Measurements from ENCODE around the gene ALG3. TPM values are rescaled to one million over a fixed set of nuclear protein-coding genes. Genes with fewer than 3 reads are reported as not detected.

ALG3 gene
- 10 to 100 TPM; 17.3 to 23.3 (median 21.6) TPM for total RNA-seq
- polyA plus RNA-seq, result 19.3 TPM
- long read RNA-seq, donor 1, transcript ALG3-201 (9 exons, 1,528 nt), result major isoform, 28 of 50 reads
- long read RNA-seq, donor 1, partial matches to known transcripts, result 2 of 50 reads
- long read RNA-seq, donor 1, other reads (novel, unspliced or antisense), result 17 of 50 reads
- long read RNA-seq, donor 2, transcript ALG3-201 (9 exons, 1,528 nt), result major isoform, 16 of 22 reads
- long read RNA-seq, donor 2, partial matches to known transcripts, result 2 of 22 reads
- long read RNA-seq, donor 2, other reads (novel, unspliced or antisense), result 1 of 22 reads
- long read RNA-seq, donor 3, transcript ALG3-201 (9 exons, 1,528 nt), result major isoform, 33 of 41 reads
- long read RNA-seq, donor 3, partial matches to known transcripts, result 0 of 41 reads
- long read RNA-seq, donor 3, other reads (novel, unspliced or antisense), result 7 of 41 reads
- long read RNA-seq, donor 4, transcript ALG3-201 (9 exons, 1,528 nt), result major isoform, 14 of 23 reads
- long read RNA-seq, donor 4, partial matches to known transcripts, result 1 of 23 reads
- long read RNA-seq, donor 4, other reads (novel, unspliced or antisense), result 7 of 23 reads

DNA sequence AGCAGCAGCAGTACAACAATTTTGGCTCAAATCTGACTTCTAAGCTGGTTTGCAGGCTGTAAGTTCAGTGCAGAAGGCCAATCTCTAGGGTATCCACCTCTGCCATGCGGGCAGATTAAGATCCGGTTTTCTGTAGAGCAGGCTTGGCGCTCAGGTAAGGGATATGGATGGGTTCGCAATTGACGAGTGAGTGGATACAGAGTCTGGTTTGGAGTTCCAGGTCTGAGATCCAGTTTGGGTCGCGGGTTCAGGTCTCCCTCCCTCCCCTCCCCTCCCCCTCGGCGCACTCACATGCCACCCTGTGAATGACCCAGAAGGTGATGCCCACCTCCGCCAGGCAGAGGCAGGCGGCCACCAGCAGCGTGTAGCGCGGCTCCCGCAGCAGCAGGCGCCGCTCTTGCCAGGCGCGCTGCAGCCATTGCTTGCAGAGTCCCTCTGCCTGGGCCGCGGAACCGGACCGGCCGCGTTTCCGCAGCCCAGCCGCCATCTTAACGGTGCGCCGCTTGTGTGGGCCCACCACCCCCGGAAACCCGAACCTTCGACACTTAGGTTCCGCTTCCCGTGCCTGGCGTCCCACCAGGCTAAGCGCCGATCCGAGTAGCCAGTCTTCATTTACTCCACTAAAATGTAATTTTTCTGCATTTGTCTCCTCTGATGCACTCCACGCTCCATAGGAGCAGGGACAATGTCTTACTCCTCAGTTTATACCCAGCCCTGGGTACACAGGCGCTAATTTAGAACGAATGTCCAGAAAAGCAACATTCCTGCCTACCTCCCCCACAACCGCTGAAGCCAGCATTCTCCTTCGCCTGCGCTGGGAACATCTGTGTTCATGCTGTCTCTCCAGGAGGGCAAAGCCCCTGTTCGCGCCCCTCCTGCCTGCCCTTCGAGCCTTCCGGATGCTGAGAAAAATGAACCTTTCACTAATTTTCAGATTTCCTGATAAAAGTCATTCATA is at the start of gene ALG3:
Gene ALG3, minus strand, starts transcription at position 509 of the 958 bp plus-strand sequence. Its CDS starts 22 bp downstream, at position 487.
- peak within 1 kb of the TSS; percentile 47 for H3K27ac ChIP-seq (ENCODE audit: low read length)
- H3K4me1 ChIP-seq (ENCODE audit: control insufficient read depth, insufficient read depth, low read length), result no peaks in the 10 kb centered on the region
- WGBS, result under 1% methylated on average over 49 of the region's 49 CpGs
- peak; percentile 82 to 84 for ATAC-seq
- no peaks in the 10 kb centered on the region for H3K9me3 ChIP-seq (ENCODE audit: control insufficient read depth, low read length)
- intact Hi-C loops (cut with DNase I), result loop anchor here in 2 of 4 donors (10.0 kb wide), 2 partner anchors 104 to 354 kb away; no protein-coding TSS in a partner anchor
- no peaks in the 10 kb centered on the region for H3K27me3 ChIP-seq (ENCODE audit: control insufficient read depth, insufficient read depth)
- peak within 1 kb of the TSS; percentile 49 for H3K4me3 ChIP-seq (ENCODE audit: low read length)
- DNase-seq, result peak; percentile 83 to 93 (median 93)

DNA sequence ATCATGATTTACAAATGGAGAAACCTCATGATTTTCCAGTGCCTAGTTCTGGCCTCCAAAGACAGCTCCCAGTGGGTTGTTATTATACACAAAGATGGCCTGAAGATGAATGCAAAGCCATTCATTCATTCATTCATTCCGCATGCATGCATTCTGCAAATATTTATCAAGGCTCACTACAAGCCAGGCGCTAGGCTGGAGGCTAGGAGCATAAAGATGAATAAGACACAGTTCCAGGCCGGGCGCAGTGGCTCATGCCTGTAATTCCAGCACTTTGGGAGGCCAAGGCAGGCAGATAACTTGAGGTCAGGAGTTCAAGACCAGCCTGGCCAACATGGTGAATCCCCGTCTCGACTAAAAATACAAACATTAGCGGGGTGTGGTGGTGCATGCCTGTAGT is 47.9 kb upstream of the ALG3 start:
- DNase-seq (no peak), ATAC-seq (no peak)
- H3K27me3 ChIP-seq (ENCODE audit: control insufficient read depth, insufficient read depth), result no peaks in the 10 kb centered on the region
- WGBS, result 77% methylated on average over 7 of the region's 7 CpGs
- intact Hi-C loops (cut with DNase I), result loop anchor here in 2 of 4 donors (10.0 kb wide), 2 partner anchors 72 to 112 kb away; partner anchors contain the start of genes ABCF3 (in 1 of the 2) and VWA5B2 (in 1 of the 2)
- H3K4me1 ChIP-seq (ENCODE audit: control insufficient read depth, insufficient read depth, low read length), result peaks cover 3% of the 10 kb centered on the region
- H3K27ac ChIP-seq (ENCODE audit: low read length), result no peak overlapping the region
- no peak overlapping the region for H3K4me3 ChIP-seq (ENCODE audit: low read length)
- no peaks in the 10 kb centered on the region for H3K9me3 ChIP-seq (ENCODE audit: control insufficient read depth, low read length)

DNA sequence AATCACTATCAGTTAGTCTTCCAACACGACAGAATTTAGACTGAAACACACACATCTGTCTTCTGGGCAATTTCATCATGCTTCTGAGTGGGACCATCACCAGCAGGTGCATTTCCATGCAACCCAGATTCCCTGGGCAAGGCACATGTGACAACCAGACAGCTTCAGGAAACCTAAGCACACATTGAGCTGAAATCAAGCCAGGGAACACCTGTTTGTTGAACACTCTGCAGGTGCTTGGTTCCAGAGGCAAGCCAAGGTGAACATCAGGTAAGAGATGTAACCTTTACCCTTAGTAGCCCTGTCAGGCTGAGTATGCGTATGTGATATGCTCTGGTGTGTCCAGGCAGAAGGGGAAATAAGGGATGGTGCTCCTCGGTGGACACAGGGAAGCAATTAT is 47.0 kb upstream of the ALG3 start:
- Histone ChIP-seq H3K4me1 (ENCODE audit: control insufficient read depth, insufficient read depth, low read length) (peaks cover 3% of the 10 kb centered on the region), H3K9me3 (ENCODE audit: control insufficient read depth, low read length) (no peaks in the 10 kb centered on the region), H3K27ac (ENCODE audit: low read length) (no peak overlapping the region), H3K4me3 (ENCODE audit: low read length) (no peak overlapping the region), H3K27me3 (ENCODE audit: control insufficient read depth, insufficient read depth) (no peaks in the 10 kb centered on the region)
- DNase-seq (no peak), ATAC-seq (no peak)
- WGBS, result 59% methylated on average over 3 of the region's 3 CpGs
- intact Hi-C loops (cut with DNase I), result loop anchor here in 2 of 4 donors (10.0 kb wide), 2 partner anchors 71 to 111 kb away; partner anchors contain the start of genes ABCF3 (in 1 of the 2) and VWA5B2 (in 1 of the 2)

DNA sequence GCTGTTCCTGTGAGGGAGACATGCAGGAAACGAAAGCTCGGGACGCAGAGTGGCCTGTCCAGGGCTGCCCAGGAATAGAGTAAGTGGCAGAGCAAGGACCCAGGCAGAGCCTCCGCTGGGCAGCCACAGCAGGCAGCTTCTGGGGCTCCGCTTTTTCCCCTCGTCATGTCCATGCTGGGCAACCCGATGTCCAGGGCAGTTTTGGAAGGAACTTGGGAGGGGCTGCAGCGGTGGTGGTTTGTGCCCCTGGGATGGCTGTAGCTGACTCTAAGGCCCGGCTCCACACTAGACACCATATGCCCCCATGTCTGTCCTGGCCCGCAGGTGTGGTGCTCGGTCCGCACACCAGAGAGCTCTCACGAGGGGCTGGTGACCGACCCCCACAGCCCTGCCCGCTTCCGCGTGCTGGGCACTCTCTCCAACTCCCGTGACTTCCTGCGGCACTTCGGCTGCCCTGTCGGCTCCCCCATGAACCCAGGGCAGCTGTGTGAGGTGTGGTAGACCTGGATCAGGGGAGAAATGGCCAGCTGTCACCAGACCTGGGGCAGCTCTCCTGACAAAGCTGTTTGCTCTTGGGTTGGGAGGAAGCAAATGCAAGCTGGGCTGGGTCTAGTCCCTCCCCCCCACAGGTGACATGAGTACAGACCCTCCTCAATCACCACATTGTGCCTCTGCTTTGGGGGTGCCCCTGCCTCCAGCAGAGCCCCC is 43.1 kb upstream of the ALG3 start:
- H3K4me1 ChIP-seq (ENCODE audit: control insufficient read depth, insufficient read depth, low read length), result no peaks in the 10 kb centered on the region
- ATAC-seq (peak in 1 of 2 donors; percentile 10), DNase-seq (no peak)
- H3K4me3 ChIP-seq (ENCODE audit: low read length), result no peak overlapping the region
- no peaks in the 10 kb centered on the region for H3K9me3 ChIP-seq (ENCODE audit: control insufficient read depth, low read length)
- no peaks in the 10 kb centered on the region for H3K27me3 ChIP-seq (ENCODE audit: control insufficient read depth, insufficient read depth)
- intact Hi-C loops (cut with DNase I), result loop anchor here in 2 of 4 donors (10.0 kb wide), 2 partner anchors 67 to 107 kb away; partner anchors contain the start of genes ABCF3 (in 1 of the 2) and VWA5B2 (in 1 of the 2)
- no peak overlapping the region for H3K27ac ChIP-seq (ENCODE audit: low read length)
- 89% methylated on average over 21 of the region's 21 CpGs for WGBS

DNA sequence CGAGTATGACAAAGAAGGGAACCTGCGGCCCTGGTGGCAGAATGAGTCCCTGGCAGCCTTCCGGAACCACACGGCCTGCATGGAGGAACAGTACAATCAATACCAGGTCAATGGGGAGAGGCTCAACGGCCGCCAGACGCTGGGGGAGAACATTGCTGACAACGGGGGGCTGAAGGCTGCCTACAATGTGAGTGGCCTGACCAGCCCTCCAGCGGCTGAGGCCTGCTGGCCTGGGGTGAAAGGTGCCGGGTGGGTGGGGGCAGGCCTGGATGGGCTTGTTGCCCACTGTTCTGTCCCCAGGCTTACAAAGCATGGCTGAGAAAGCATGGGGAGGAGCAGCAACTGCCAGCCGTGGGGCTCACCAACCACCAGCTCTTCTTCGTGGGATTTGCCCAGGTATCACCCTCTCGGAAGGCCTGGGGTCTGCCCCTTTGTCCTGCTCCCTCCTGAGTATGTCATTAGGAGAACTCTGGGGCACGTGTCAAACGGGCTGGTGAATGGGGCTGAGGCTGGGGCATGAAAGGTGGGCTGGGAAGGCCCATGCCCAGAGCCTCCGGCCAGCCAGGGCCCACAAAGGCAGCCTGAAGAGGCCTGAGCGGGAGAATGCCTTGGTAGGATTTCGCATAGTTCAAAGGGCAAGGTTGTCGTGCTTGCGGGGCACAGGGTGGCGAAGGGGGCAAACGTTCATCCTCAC is 42.4 kb upstream of the ALG3 start:
- DNase-seq (no peak), ATAC-seq (peak in 1 of 2 donors; percentile 10)
- Histone ChIP-seq H3K9me3 (ENCODE audit: control insufficient read depth, low read length) (no peaks in the 10 kb centered on the region), H3K4me3 (ENCODE audit: low read length) (no peak overlapping the region), H3K27ac (ENCODE audit: low read length) (no peak overlapping the region), H3K27me3 (ENCODE audit: control insufficient read depth, insufficient read depth) (no peaks in the 10 kb centered on the region), H3K4me1 (ENCODE audit: control insufficient read depth, insufficient read depth, low read length) (no peaks in the 10 kb centered on the region)
- WGBS, result 87% methylated on average over 22 of the region's 22 CpGs
- intact Hi-C loops (cut with DNase I), result loop anchor here in 2 of 4 donors (10.0 kb wide), 2 partner anchors 66 to 106 kb away; partner anchors contain the start of genes ABCF3 (in 1 of the 2) and VWA5B2 (in 1 of the 2)

DNA sequence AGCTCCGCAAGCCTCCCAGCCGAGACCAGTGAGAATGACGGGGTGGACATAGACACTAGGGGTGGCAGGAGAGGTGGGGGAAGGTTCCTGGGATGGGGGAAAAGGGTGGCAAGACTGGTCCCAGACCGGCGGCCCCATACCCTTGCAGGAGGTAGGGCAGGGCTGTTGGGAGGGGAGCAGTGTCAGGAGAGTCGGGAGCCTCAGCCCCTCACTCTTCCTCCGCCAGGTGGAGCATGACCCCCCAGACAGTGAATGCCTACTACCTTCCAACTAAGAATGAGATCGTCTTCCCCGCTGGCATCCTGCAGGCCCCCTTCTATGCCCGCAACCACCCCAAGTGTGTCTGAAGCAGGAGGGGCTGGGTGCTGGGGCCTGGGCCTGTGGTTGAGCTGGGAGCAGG is 41.6 kb upstream of the ALG3 start:
- intact Hi-C loops (cut with DNase I), result loop anchor here in 2 of 4 donors (10.0 kb wide), 2 partner anchors 66 to 106 kb away; partner anchors contain the start of genes ABCF3 (in 1 of the 2) and VWA5B2 (in 1 of the 2)

DNA sequence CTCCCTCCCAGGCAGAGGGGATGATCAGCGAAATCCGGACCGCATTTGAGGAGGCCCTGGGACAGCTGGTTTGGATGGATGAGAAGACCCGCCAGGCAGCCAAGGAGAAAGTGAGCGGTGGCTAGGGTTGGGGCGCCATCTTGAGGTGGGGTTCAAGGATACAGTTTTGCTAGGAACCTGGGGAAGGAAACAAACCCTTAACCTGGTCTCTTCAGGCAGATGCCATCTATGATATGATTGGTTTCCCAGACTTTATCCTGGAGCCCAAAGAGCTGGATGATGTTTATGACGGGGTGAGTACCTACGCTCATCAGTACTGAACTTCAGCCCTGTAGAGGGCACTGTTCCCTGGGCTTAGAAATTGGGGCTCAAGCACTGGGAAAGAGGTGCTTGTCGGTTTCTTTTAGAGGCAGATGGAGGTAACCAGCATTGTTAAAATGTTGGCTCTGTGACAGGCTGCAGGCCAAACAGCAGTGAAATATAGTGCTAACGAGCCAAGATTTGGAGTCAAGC is 40.7 kb upstream of the ALG3 start:
- intact Hi-C loops (cut with DNase I), result loop anchor here in 2 of 4 donors (5.0 to 10.0 kb wide), 2 partner anchors 62 to 395 kb away; partner anchors contain the start of gene VWA5B2 (in 1 of the 2)
- no peak overlapping the region for H3K27ac ChIP-seq (ENCODE audit: low read length)
- DNase-seq, result peak in 1 of 3 donors; percentile 39
- H3K4me3 ChIP-seq (ENCODE audit: low read length), result no peak overlapping the region
- no peaks in the 10 kb centered on the region for H3K4me1 ChIP-seq (ENCODE audit: control insufficient read depth, insufficient read depth, low read length)
- no peak for ATAC-seq
- 9% methylated on average over 10 of the region's 10 CpGs for WGBS
- H3K27me3 ChIP-seq (ENCODE audit: control insufficient read depth, insufficient read depth), result no peaks in the 10 kb centered on the region
- H3K9me3 ChIP-seq (ENCODE audit: control insufficient read depth, low read length), result no peaks in the 10 kb centered on the region

More for the DNA sequence above, 41.6 kb upstream of the ALG3 start:
- ATAC-seq, result no peak
- 82% methylated on average over 10 of the region's 10 CpGs for WGBS
- DNase-seq, result no peak
- Histone ChIP-seq H3K27ac (ENCODE audit: low read length) (no peak overlapping the region), H3K4me1 (ENCODE audit: control insufficient read depth, insufficient read depth, low read length) (no peaks in the 10 kb centered on the region), H3K27me3 (ENCODE audit: control insufficient read depth, insufficient read depth) (no peaks in the 10 kb centered on the region), H3K4me3 (ENCODE audit: low read length) (no peak overlapping the region), H3K9me3 (ENCODE audit: control insufficient read depth, low read length) (no peaks in the 10 kb centered on the region)

DNA sequence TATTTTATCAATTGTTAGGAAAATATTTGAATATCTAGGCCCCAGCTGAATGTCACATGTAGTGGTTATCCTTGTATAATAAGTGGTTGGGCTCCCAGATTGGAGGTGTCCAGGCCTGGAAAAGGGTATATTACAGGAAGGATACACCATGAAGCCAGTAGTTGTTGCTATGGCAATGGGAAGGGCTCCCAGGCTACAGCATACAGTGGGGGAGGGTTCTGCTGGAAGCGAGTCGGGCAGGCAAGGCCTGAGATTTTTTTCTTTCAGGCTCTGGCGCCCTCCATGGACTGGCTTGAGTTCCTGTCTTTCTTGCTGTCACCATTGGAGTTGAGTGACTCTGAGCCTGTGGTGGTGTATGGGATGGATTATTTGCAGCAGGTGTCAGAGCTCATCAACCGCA is 35.9 kb upstream of the ALG3 start:
- peak; percentile 62 to 75 (median 74) for DNase-seq
- Histone ChIP-seq H3K27me3 (ENCODE audit: control insufficient read depth, insufficient read depth) (no peaks in the 10 kb centered on the region), H3K9me3 (ENCODE audit: control insufficient read depth, low read length) (no peaks in the 10 kb centered on the region), H3K4me3 (ENCODE audit: low read length) (no peak overlapping the region), H3K27ac (ENCODE audit: low read length) (no peak overlapping the region), H3K4me1 (ENCODE audit: control insufficient read depth, insufficient read depth, low read length) (no peaks in the 10 kb centered on the region)
- ATAC-seq, result peak; percentile 88 to 96
- 14% methylated on average over 4 of the region's 4 CpGs for WGBS
- intact Hi-C loops (cut with DNase I), result loop anchor here in 2 of 4 donors (5.0 to 10.0 kb wide), 2 partner anchors 57 to 390 kb away; partner anchors contain the start of gene VWA5B2 (in 1 of the 2)

DNA sequence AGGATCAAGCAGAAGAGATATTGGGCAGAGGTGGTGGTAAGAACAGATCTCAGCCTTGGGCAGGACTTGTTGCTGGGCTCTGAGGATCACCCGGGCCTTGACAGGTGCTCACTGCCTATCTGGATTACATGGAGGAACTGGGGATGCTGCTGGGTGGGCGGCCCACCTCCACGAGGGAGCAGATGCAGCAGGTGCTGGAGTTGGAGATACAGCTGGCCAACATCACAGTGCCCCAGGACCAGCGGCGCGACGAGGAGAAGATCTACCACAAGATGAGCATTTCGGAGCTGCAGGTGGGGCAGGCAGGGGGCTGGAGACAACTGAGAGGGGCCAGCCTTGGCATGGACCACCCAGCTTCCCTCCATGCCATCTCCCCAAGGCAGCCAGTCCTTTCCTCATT is 34.9 kb upstream of the ALG3 start:
- WGBS, result 92% methylated on average over 8 of the region's 8 CpGs
- Histone ChIP-seq H3K9me3 (ENCODE audit: control insufficient read depth, low read length) (no peaks in the 10 kb centered on the region), H3K27ac (ENCODE audit: low read length) (no peak overlapping the region), H3K4me1 (ENCODE audit: control insufficient read depth, insufficient read depth, low read length) (no peaks in the 10 kb centered on the region), H3K4me3 (ENCODE audit: low read length) (no peak overlapping the region), H3K27me3 (ENCODE audit: control insufficient read depth, insufficient read depth) (no peaks in the 10 kb centered on the region)
- no peak for DNase-seq
- intact Hi-C loops (cut with DNase I), result loop anchor here in 2 of 4 donors (10.0 kb wide), 1 partner anchor 389 kb away; no protein-coding TSS in a partner anchor
- no peak for ATAC-seq

Data from right cardiac atrium (tissue), 5 donors.